GM21619 (cell line): ENCODE measurements around the gene CDC42BPB.
A peak's percentile ranks its signal among the peaks of the same experiment; 100 is the strongest.

Experiments
- ATAC-seq: cut with Tn5 transposase; IDR thresholded peaks from one replicate; pipeline ENCODE4 v1.9.1; 2021; ENCODE audit not compliant: unreplicated experiment

The CDC42BPB gene

DNA sequence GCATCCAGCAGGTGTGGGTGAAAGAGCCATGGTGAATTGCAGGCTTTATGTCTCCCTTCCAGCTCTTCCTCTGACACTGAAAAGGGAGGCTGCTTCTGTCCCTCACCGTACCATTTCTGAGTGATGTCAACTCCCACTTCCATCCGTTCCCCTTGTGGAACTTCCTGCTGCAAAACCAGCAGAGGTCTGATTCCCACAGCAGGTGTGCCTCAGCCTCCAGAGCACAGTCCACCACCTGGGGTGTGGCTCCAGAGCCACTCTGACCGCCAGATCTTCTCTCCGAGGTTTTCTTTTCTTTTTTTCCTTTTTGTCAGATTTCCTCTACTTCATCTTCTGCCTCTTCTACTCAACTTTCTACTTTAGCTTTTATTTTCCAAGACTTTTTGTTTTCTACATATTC, 62.7 kb downstream of the CDC42BPB start:
- no peak for ATAC-seq

DNA sequence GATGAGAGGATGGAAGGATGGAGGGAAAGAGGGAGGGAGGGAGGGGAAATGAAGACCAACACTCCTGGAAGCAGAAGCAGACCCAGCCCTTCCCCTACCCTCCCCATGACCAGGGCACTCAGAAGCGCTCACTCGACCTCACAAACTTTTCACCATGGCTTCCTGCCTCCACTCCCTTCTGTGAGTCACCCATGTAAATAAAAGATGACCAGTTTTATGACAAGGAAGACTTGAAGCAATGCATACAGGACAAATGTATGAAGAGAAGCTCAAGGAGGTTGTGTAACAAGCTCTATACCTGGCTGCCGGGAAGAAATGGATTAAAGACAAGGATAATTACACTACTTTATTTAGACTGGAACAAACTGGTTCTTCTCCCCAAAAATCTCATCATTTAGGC, 63.8 kb downstream of the CDC42BPB start:
- no peak for ATAC-seq

DNA sequence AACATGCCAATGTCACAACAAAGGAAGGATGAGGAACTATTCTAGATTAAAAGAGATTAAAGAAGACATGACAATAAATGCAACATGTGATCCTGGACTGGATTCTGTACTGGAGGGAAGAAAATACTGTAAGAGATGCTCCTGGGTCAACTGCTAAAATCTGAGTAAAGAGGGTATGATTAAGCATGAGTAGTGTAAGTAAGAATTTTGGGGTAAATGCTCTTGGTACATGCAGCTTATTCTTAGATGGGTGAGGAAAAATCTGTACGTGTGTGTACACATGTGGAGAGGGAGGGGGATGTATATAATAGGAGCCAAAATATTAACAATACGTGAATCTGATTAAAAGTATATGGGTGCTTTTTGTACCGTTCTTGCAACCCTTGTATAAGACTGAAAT, 66.0 kb downstream of the CDC42BPB start:
- no peak for ATAC-seq

DNA sequence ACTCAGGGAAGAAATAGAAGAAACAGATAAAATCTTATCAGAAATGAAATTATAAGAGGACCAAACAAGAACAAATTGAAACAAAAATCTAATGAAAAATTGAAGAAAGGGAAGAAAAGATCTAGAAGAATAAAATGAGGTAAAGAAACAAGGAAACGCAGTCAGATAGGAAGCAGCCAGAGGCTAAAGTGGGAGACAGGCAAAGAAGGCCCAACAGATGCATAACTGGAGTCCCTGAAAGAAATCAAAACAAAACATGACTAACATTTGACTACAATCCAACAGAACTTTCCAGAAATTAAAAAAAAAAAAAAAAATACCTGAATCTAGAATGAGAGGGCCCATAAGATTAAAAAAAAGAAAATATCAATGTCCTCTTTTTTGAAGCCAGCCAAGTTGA, 69.3 kb downstream of the CDC42BPB start:
- no peak for ATAC-seq

DNA sequence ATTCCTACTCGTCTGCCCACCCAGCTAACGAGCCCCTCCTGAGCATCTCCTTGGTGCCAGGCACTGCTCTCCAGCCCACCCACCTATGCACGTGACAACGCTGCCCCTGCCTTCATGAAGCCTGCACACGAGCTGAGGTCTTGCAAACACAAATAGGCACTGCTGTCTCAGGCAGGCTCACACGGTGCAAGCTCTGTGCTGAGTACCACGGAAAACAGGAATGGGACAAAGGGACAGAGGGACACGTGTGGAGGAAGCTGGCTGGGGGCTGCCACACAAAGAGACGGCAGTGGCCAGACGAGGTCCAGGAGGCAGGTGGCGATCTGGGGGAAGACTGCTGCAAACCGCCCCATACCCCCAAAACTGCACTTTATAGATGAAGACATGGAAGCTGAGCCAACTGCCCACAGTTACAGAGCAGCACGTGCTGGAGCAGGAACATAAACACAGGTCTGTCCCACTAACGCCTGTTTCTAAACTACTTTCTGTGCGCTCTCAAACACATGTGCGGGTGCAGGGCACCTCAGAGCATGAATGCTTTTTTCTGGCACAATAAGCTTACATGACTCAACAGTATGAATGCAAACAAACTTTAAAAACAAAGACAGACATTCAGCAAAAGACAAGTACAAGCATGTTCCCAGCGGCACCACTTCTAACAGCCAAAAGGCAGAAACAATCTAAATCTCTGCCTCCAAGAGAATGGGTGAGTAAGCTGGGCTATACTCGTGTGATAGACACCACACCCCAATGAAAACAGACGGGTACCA, 70.4 kb downstream of the CDC42BPB start:
- no peak for ATAC-seq

DNA sequence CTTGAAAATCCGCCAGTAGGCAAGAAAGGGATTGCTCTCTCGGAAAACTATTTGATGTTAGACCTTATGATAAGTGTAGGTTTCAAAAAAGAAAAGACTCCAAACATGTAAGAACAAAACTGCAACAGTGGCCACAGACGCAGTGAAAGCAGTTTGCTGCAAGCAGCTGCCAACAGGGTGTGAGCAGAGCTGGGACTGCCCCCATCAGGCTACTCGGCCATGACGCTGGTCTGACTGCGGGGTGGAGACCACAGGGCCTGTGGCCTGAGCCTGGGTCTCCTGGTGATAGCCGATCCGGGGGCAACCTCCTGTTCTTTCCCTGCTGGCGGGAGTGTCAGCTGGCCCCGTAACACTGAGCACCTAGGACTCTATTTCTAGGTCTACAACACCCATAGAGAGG, 71.7 kb downstream of the CDC42BPB start:
- ATAC-seq: peak; percentile 90

DNA sequence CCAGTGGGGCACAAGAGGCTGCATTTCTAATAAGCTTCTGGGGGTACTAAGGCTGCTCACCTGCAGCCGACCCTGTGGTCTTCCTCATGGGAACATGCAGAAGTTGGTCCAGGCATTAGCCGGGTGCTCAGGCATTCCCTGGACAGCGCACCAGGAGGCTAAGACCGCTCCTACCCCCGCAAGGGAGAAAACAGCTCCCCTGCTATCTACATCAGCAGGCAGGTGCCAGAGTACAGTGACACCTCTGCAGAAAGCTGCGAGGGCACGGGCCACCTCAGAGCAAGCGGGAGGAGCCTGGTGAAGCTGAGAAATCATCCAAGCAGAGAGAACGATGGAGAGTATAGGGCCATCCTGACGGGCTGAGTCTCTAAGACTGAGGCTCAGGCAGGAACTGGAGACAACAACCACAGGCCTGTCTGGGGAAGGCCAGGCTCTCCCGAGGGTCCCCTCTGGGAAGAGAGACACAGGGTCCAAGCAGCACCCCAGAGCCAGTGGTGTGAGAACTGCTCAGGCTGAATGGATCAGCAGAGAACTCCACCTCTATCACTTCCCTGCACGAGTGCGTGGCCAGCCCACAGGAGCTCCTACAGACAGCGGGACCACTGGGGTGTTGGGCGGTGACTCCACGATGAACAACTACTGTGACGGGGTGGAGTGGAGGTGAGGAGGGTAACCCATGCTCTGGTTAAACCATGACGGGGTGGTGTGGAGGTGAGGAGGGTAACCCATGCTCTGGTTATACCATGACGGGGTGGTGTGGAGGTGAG, 72.8 kb downstream of the CDC42BPB start:
- no peak for ATAC-seq

DNA sequence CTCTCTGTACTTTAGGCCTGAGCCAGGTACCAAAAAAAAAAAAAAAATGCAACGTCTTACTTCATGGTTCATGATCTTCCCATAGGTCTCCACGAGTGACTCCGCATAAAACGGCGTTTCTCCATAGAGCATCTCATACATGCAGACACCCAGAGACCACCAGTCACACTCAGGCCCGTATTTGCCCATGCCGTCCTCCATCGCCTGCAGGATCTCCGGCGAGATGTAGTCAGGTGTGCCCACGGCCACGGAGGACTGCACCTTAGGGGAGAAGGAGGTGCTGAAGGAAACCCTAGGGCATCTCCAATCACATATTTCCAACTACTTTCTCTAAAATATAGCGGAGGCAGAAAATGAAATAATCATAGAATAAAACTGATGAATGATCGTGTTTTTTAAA, 73.9 kb downstream of the CDC42BPB start:
- ATAC-seq: no peak

DNA sequence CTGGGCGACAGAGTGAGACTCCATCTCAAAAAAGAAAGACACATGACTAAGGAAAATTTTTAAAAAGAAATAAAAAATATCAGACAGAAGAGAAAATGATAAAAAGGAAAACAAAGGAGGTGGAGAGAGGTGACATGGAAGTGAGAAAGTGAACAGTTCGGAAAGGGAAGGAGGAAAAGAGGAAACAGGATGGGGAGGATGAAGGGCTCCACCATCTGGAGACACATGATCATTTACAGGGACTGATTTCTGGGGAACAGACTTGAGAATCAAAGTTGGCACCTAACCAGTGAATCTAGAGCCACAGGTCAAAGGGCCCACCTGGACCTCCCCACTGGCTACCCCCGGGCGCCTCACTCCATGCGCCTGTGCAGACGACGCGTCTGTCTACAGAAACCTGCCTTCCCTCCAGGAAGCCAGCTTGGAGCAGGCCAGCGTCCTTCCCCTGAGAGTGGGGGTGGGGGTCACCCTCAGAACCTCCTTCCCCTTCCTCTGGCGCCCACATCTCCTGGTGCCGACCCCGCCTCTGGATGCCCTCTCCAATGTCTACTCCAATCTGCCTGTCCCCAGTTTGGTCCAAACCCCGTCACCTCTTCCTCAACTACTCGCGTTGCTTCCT, 74.4 kb downstream of the CDC42BPB start:
- no peak for ATAC-seq

DNA sequence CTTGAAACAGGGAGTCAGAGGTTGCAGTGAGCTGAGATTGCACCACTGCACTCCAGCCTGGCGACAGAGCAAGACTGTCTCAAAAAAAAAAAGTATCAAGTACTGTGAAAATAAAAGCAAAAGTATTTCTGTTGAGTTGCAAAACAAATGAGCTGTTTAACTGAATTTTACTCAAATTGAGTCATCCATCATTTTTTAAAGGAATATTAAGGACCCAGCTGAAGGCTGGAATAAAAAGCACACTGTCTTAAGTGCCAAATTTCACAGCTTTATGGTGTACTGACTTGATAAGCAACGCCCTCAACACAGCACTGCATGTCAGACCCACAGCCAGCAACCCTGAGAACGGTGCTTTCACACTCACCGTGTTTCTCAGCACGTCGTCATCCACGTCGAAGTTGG, 76.9 kb downstream of the CDC42BPB start:
- ATAC-seq: no peak

DNA sequence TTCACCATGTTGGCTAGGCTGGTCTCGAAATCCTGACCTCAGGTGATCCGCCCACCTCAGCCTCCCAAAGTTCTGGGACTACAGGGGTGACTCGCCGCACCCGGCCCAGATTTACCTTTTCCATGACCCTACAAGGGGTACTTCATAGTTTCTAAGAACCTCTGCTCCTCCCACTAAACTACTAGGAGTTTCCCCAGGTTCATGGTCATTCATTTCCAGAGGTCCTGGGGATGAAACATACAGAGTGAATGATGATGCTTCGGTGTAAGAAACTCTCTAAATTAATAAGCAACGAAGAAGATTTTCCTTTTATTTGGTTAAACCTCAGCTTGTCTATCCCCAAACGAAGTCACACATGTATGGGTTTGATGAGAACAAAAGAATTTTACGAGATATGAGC, 77.9 kb downstream of the CDC42BPB start:
- ATAC-seq: no peak

DNA sequence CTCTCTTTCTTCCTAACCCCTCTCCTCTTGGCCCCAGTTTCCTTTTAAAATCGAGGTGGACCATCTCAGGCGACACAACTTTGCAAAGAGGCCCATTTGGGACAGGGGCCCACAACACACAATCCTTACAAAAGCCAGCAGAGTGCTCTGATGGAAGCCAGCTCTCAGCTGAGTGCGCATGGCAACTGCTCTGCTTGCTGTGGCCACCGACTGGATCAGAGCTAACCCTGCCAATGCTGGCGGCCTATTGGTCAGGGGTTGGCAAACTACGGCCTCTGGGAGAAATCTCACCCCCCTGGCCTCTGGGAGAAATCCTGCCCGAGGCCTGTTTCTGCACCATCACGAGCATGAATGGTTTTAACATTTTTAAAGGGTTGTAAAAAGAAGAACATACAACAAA, 79.9 kb downstream of the CDC42BPB start:
- ATAC-seq: no peak

DNA sequence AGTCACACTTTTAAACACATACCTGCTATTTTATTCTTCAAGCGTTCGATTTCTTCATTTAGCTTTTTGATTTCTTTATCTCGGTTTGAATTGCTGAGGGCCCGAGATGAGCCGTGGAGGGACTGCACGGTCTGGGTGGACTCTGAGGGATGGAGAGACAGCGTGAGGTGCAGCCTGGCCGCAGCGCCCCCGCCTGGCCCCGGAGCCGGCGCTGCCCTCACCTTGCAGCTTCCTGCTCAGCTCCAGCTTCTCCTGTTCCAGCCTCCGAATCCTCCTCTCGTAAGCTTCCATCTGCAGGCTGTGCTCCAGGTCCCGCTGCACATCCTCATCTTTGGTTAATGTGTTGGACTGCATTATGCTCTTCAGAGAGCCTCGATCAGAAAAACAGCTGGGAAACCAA, 81.7 kb downstream of the CDC42BPB start:
- no peak for ATAC-seq

DNA sequence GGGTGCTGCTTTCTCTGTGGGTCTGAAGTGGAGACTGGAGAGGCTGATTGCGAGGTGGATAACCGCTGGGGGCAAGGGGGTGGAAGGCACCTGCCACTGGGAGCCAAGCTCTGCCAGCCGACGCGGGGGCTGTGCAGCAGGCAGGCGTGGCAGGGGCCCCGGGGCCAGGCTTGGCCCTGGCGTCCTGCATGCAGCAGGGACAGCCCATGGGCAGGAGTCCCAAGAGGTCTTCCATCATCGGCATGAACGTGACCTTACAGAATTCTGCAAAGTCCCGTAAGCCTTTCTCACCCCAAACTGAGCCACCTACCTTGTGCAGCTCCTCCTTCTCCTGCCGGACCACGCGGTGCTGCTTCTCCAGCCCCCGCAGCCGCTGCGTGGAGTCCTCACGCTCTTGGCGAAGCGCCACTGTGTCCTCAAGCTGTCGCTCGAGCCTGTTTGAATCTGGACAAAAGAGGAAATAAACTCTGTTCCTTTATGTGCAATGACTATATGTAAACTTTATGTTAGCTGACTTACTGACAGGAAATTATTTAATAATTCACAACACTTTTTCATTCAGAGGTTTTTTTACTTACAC, 83.6 kb downstream of the CDC42BPB start:
- no peak for ATAC-seq

DNA sequence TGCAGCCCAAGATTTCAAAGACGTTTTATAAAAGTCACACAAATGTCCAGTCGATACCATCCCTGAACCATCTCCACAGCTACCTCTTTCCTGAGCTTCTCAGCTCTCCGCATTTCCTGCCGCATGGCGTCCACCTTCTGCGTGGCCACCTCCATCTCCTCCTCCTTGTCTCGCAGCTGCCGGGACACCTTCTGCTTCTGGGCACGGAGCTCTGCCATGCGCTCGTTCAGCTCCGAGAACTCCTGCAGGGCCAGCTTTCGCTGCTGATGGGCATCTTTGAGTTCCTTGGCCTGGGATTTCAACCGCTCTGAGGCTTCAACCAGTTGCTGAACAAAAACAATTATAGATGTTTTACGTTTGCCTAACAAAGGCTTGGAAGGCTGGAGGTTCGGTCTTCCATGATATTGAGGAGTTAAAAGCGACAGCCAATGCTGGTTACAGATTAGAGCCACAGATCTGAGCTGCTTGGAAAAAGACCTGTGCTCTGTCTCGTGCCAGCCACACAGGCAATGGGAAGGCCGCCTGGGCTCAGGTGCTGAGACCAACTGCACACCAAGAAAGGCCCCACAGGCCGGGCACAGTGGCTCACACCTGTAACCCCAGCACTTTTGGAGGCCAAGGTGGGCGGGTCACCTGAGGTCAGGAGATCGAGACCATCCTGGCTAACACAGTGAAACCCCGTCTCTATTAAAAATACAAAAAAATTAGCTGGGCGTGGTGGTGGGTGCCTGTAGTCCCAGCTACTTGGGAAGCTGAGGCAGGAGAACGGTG, 85.3 kb downstream of the CDC42BPB start:
- ATAC-seq: no peak

DNA sequence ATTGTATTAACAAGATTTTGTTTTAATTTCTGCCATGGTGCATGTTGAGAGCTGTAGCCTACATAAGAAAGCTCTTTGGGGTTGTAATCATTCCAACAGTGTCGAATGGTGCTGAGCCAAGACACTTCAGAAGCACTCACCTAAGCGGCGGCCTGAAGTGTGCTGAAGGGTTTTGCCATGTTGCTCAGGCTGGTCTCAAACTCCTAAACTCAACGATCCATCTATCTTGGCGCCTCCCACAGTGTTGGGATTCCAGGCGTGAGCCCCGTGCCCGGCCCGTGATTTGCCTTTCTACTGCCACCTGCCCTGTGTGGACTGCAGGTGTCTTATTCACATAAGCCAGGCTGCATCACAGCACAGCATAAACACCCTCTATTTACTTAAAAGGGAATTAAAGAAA, 86.0 kb downstream of the CDC42BPB start:
- no peak for ATAC-seq

DNA sequence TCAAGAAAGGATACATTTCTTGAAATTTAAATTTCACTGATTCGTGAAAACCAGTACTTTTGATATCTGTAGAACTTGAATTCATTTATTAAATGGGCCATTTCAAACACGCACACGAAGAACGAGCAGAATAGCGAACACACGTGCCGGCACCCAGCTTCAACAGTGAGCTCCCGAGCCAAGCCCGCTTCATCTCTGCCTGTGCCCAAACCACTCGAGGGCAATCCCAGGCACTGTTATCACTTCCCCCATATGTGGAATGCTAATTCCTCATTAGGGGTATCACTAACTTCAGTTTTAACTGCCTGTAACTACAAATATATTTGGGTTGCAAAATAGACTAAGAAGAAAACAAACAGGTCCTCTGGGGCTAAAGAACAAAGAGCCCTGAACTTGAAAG, 86.9 kb downstream of the CDC42BPB start:
- ATAC-seq: no peak

DNA sequence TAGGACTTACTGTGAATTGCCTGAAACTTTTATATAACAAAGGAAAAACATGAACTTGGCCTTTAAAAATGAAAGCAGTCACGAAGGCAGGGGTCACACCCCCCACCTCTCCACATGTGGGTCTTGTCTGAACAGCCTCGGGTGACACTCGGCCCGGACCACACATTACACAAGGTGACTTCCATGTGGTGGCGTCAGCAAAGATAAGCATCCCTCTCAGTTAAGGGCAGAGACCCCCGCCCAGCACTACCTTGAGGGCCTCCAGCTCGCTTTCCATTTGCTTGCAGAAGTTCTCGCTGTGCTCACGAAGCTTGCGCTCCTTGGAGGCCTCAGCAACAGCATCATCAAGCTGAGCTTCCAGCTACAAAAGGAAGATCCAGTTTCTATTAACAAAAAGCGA, 87.4 kb downstream of the CDC42BPB start:
- no peak for ATAC-seq

DNA sequence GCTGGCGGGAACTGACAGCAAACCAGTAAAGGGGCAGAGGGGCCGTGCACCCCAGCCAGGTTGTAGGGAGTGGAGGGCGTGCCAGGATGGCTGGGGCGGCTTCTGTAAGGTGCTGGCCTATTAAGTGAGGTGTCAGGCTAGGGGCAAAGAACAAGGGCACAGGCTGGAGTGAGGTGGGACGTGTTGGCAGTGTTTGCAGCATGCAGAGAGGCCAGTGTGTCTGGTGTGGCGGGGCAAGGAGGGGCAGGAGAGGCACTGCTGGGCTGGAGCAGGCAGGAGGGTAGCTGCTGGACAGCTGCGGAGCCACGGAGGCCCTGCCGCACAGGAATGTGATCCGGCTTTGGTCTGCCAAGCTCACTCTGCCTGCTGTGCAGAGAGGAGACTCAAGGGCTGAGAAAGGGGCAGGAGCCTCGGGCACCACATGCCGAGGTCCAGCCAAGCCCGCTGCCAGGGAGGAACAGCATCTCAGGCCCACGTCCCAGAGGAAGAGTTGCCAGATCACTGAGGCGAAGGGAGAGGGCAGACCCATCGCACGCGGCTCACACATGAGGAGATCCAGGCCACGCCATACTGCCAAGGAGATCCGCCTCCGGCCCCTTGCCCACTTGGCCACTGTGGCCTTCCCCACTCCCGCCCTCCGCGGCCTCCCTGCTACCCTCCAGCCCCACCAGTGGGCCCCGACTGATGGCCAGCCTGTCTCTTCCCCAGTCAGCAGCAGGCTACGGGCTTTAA, 88.1 kb downstream of the CDC42BPB start:
- no peak for ATAC-seq

DNA sequence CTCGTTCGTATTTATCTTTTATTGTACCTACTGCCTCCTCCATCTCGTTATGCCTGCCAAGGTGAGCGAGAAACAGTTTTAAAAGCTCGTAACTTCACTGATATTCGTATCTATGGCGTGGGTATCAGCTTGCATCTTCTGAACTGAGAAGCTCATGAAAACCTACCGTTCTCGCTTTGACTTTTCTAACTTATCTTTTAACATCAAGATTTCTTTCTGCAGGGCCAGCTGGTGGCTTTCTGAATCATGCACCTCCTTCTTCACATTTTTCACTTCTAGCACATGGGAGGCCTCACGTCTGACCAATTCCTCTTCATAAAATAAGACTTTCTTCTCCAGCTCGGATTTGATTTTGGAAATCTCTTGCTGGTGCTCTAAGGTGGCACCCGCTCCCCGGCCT, 89.0 kb downstream of the CDC42BPB start:
- ATAC-seq: no peak

DNA sequence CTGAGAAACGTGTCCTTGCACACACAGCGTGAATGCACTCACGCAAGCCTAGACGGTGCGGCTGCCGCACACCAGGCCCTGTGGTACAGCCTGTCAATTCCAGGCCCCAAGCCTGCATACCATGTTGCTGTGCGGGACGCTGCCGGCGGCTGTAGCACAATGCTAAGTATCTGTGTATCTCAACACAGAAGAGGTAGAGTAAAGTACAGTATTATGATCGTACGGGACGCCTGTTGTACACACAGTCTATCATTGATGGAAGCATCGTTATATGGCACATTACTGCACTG, 89.9 kb downstream of the CDC42BPB start:
- no peak for ATAC-seq
